Fibroblast of peridontal ligament (primary cell): ENCODE data around the gene RPA3.
"Not testable (repeated sequence)": the region's sequence is repeated elsewhere in the genome, so short reads cannot be mapped to it uniquely, and the experiment has no call there.

Experiments
- DNase-seq: peaks from one replicate; pipeline ENCODE4 v3.0.0-alpha.2; 2010; ENCODE audit errors: extremely low read depth

Gene RPA3

DNA sequence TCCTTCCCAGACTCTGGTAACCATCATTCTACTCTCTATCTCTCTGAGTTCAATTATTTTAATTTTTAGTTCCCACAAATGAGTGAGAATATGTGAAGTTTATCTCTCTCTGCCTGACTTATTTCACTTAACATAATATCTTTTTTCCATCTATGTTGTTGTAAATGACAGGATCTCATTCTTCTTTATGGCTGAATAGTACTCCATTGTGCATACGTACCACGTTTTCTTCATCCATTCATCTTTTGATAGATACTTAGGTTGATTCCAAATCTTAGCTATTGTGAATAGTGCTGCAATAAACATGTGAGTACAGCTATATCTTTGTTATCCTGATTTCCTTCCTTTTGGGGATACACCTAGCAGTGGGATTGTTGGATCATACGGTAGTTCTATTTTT, 23.9 kb downstream of the RPA3 start:
- no peak for DNase-seq

DNA sequence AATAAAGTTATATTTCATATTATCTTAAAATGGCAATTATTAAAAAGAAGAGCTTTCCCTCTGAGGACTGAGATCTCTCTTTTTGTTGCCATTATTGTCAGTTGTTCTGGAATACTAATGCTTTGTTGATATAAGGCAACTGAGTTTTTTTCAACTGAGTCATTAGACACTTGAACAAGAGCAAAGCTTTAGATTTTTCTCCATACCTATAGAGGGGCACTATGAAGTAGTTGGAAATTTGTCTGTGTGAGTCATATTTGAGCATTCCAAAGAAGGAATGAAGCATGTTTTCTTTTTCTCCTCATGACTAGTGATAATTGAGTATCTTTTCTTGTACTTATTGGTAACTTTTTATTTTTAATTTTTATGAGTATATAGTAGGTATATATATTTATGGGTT, 24.5 kb downstream of the RPA3 start:
- DNase-seq: peak; percentile 70

DNA sequence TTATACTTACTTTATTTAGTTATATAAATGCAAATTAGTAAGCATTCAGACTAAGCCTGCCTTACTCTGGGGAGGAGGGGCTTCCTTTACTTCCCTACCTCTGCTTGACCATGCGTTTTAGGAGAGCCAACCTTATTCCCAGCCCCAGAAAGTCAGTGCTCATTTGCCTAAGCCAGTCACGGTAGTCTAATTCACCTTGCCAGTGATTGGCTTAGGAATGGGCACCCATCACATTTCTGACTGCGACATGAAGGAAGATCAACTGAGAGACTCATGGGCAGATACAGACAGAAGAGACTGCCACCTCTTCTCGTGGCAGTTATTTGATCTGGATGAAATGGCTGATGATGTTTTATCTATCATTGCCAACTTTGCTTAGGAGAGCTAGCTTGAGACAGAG, 29.5 kb downstream of the RPA3 start:
- no peak for DNase-seq

- no peak for DNase-seq
Measured at GRCh38 chr7:7688310-7688709, 30.1 kb downstream of the RPA3 start.

GRCh38 chr7:7687800-7688199, 30.6 kb downstream of the RPA3 start:
- no peak for DNase-seq

- DNase-seq: no peak
Measured at GRCh38 chr7:7686811-7687508, 31.4 kb downstream of the RPA3 start.

GRCh38 chr7:7682861-7683260, 35.5 kb downstream of the RPA3 start:
- DNase-seq: no peak

DNA sequence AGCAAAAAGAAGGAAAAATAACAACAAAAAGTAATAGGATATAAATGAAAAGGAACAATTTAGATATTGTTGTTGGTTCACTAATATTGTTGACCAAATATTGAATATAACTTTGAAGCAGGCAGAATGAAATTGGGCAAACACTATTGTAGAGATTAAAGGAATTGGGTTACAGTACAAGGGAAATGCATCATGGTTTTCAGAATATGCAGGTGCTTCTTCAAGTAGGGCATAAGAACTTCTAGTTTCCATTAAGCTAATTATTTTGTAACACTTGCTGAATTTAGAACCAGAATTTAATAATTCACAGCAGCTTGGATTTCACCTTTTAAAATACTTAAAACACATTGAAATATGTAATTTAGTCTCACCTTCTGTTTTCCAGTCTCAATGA, 36.5 kb downstream of the RPA3 start:
- DNase-seq: no peak

GRCh38 chr7:7681191-7681935, 37.0 kb downstream of the RPA3 start:
- DNase-seq: peak; percentile 88

DNA sequence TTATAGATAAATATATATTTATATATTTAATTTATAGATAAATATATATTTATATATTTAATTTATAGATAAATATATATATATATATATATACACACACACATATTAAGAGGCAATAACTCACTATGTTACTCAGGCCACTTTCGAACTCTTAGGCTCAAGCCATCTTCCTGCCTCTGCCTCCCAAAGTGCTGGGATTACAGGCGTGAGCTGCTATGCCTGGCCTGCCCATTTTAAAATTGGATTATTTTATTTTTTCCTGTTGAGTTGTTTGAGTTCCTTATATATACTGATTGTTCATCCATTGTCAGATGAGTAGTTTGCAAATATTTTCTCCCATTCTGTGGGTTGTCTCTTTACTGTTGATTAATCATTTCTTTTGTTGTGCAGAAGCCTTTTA, 38.8 kb downstream of the RPA3 start:
- not testable (repeated sequence) for DNase-seq

DNA sequence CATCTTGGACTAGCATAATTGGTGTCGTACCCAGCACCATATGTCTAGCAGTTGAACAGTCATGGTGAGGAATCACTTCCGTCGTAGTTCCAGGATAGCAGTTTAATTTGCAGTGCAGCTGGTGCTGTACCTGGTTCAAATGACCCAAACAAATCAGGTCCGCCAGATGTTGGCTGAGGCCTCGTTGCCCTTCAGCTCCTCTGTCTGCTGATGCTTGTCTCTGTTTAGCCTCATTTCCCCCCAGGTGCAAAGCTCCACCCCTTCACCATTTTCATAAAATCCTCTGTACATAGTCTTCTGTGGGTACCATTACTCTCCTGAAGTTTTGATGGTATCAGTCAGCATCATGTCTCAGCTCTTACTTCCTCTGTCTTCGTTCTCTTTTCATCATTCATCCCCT, 42.7 kb downstream of the RPA3 start:
- no peak for DNase-seq

DNA sequence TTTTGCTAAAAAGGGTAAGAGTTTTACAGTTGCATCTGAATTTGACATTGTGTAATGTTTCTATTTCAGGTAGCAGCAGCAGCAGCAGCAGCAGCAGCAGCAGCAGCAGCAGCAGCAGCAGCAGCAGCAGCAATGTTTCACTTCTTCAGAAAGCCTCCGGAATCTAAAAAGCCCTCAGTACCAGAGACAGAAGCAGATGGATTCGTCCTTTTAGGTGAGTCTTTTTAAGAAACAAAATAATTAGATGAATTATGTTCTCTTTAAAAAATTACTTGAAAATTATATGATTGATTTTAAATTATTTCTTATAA, 45.2 kb downstream of the RPA3 start:
- DNase-seq: no peak

DNA sequence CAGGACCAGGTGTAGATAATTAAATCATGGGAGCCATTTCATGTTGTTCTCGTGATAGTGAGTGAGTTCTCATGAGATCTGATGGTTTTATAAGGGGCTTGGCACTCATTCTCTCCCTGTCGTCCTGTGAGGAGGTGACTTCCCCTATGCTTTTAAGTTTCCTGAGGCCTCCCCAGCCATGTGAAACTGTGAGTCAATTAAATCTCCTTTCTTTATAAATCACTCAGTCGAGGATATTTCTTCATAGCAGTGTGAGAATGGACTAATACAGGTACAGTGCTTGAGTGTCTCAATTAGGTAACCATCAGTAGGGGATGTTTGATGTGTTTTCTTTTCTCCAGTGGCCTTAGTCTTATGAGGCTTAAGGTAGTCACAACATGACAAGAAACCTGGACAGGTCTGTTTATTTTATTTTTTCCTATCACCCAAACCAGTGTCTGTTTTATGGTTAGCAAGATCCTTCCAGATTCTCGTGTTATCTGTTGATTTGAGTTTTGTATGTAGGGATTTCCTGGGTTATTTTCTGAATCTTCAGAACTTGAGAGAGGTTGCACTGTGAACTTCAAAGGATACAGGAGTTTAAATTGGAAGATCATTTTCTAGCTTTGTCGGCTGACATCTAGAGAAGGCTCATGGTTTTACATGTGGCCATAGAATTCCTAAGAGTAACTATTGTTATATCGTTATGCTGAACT, 45.7 kb downstream of the RPA3 start:
- no peak for DNase-seq

- no peak for DNase-seq
Measured at GRCh38 chr7:7671361-7671760, 47.0 kb downstream of the RPA3 start.

DNA sequence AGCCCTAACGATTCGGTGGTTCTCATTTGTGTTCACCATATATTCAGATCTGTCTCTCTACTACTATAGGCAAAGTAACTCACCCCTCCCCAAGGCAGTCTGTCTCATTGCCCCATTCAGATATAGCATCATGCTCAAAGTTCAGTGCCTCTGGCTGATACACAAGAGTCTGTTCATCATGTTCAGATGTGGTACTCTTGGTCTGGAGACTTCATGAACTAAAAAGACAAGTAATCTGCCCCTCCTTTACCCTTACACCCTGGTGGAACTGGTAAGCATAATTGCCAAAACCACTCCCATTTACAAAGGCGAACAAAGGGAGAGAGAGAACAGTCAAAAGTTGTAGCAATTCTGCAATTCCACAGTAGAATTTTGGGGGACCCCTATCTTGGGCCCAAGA, 47.9 kb downstream of the RPA3 start:
- DNase-seq: no peak

DNA sequence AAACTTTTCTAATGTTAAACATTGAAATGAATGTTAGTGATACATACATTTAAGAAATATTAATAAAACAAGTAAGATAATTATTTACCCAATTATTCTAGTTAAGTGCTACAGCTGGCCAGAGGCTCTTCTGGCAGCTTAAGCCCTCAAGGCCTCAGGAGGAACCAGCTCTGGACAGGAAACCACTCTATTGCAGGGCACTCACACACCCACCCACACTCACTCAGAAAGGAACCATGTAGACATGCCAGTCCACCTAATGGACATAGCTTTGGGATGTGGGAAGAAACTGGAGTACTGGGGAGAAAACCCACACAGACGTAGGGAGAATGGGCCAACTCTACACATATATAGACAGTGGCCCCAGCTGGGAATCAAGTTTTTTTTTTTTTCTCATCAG, 49.7 kb downstream of the RPA3 start:
- no peak for DNase-seq

DNA sequence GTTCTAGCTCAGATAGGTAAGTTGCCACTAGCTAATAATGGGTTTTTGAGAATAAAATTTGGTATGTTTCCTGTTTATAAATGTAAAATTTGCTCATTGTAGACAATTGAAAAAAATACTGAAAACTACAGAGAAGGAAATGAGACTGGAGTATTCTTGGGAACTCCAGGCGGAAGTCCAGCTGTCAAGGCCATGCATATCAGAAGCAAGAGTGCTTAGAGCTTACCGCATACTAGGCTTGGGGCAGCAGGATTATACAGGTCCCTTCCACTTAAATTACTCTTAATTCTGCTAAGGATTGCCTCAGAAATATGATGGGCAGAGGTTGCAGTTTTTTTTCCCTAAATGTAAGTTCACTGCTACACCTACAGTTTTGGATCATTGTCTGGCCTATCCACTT, 51.2 kb downstream of the RPA3 start:
- no peak for DNase-seq

GRCh38 chr7:7665031-7665430, 53.4 kb downstream of the RPA3 start:
- no peak for DNase-seq

- DNase-seq: no peak
Measured at GRCh38 chr7:7664291-7664690, 54.1 kb downstream of the RPA3 start.

- peak; percentile 41 for DNase-seq
Measured at GRCh38 chr7:7662527-7662926, 55.9 kb downstream of the RPA3 start.

DNA sequence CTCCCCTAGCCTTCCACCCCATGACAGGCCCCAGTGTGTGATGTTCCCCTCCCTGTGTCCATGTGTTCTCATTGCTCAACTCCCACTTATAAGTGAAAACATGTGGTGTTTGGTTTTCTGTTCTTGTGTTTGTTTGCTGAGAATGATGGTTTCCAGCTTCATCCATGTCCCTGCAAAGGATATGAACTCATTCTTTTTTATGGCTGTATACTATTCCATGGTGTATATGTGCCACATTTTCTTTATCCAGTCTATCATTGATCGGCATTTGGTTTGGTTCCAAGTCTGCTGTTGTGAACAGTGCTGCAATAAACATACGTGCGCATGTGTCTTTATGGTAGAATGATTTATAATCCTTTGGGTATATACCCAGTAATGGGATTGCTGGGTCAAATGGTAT, 61.9 kb downstream of the RPA3 start:
- DNase-seq: not testable (repeated sequence)

DNA sequence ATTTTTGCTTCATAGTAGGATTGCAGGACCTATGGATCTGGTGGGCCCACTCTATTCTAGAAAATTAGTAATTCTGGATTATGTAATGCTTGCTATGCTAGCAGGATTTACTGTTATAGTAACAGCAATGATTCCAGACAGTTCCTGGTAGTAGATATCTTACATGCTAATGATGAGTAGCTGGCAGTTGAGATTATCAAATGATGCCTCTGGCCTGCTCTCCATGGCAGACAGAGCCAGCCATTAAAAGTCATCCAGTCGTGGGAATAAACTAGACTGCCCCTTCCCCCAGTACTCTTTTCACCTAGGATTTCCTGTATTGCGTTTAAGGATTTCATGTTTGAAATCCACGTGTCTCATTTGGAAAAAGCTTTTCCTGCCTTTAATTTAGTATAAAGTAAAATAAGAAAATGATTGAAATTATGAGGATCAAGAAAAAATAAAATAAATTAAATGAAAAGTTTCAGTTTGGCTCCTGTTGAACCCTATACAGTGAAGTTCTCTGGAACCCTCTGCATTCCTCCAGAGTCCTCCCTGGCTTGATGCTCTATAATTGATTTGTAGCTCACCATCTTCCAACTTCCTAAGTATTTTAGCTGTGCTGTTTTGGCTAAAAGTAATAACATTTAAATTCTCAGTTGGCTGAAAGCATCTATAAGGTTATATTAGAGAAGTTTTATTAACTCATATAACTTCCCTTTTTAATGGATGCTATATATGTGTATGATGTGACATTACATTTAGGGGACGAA, 63.3 kb downstream of the RPA3 start:
- DNase-seq: no peak
